ENCODE results near the gene ADAT3.

DNA sequence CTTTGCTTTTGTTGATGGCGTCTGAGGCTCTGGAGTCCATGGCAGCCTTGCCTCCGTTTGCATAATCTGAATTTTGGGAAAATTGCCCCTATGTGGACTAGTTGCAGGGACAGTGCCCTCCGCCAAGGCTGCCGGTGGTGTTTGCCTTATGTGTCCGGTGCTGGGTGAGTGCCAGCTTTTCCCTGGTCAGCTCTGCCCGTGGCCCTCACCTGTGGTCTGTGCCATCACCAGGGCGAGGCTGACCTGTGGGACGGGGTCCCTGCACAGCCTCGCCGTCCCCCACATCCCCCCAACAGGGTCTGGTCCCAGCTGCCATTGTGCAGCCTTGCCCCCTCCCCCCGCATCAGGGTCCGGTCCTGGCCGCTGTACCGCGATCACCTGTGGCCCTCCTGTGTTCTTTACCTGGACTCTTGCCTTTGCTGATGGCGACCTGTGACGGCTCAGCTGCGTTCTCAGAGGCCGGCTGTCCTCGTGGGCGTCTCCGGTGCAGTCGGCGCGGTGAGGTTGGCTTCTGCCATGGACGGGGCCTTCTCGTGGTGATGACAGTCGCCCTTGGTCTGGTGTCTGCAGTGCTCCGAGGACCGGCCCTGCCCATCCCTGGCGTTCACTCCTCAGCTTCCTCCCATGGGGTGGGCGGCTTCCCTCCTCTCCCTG is 48.4 kb downstream of the ADAT3 start:
- TF ChIP-seq, protein P1, sequence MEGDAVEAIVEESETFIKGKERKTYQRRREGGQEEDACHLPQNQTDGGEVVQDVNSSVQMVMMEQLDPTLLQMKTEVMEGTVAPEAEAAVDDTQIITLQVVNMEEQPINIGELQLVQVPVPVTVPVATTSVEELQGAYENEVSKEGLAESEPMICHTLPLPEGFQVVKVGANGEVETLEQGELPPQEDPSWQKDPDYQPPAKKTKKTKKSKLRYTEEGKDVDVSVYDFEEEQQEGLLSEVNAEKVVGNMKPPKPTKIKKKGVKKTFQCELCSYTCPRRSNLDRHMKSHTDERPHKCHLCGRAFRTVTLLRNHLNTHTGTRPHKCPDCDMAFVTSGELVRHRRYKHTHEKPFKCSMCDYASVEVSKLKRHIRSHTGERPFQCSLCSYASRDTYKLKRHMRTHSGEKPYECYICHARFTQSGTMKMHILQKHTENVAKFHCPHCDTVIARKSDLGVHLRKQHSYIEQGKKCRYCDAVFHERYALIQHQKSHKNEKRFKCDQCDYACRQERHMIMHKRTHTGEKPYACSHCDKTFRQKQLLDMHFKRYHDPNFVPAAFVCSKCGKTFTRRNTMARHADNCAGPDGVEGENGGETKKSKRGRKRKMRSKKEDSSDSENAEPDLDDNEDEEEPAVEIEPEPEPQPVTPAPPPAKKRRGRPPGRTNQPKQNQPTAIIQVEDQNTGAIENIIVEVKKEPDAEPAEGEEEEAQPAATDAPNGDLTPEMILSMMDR (conservative IDR thresholded peaks at IDR 0.05 in 1 of 2, IDR thresholded peaks at IDR 0.05 in 1 of 2; ENCODE audit: low read depth in 1 of 2, low read length in 2 of 2): no peak
- TF ChIP-seq EZH2 (IDR thresholded peaks at IDR 0.05; ENCODE audit: low read length, missing control alignments): no peak
